DMS114 treated with DMSO at 0.1 percent for 48 hours (cell line): ENCODE data around the gene PPIL4.

Source experiments
- DNase-seq: peaks from one replicate; lab custom pipeline; 2025; ENCODE audit not compliant: unreplicated experiment; lab: John Stamatoyannopoulos, UW

Gene PPIL4

GRCh38 chr6:149484733-149485700, 60.8 kb downstream of the PPIL4 start, which contains the start of gene ZC3H12D:
ZC3H12D (minus strand) TSS chr6:149485014; CDS start chr6:149474543, 10,471 bp downstream.
- no peak for DNase-seq

DNA sequence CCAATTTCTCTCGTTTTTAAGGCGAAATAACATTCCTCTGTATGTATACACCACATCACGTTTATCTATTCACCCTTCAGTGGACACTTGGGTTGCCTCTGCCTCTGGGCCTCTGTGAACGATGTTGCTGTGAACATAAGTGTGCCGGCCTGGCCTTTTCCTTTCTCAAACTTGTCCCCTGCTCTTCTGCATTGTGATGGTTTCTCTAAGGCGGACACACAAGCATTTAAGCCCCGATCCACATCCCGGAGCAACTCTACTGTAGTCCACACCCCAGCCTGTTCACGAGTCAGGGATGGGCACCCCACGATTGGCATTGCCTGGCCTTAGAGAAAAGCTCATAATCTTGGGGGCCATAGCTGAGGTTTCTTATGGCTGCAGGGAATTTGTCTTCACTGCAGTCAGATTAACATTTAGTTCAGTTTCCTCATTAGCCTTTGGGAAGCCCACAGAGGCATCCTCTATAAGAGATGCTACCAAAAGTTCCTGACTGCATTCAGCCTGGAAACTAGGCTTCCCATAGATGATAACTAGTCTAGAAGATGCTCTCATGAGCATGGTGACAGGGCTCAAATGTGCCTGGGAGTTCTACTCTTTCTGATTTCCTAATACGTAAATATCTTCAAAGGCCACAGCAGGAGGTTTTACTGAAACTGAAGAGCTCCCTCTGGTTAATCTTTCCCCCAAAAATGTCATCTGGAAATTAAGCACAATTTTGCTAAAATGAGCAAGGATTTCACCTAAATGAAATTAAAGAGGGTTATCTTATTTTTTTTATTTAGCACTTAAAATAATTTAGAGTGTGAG, 61.8 kb downstream of the PPIL4 start:
- no peak for DNase-seq

DNA sequence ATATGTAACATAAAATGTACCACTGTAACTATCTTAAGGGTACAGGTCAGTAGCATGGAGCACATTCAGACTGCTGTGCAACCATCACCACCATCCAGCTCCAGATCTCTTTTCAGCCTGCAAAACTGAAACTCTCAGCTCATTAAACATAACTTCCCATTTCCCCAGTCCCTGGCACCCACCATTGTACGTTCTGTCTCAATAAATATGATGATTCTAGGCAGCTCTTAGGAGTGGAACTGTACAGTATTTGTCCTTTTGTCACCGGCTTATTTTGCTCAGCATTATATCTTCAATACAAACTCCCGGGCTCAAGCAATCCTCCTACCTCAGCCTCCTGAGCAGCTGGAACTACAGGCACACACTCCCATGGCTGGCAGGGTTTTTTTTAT, 62.5 kb downstream of the PPIL4 start:
- DNase-seq: no peak

DNA sequence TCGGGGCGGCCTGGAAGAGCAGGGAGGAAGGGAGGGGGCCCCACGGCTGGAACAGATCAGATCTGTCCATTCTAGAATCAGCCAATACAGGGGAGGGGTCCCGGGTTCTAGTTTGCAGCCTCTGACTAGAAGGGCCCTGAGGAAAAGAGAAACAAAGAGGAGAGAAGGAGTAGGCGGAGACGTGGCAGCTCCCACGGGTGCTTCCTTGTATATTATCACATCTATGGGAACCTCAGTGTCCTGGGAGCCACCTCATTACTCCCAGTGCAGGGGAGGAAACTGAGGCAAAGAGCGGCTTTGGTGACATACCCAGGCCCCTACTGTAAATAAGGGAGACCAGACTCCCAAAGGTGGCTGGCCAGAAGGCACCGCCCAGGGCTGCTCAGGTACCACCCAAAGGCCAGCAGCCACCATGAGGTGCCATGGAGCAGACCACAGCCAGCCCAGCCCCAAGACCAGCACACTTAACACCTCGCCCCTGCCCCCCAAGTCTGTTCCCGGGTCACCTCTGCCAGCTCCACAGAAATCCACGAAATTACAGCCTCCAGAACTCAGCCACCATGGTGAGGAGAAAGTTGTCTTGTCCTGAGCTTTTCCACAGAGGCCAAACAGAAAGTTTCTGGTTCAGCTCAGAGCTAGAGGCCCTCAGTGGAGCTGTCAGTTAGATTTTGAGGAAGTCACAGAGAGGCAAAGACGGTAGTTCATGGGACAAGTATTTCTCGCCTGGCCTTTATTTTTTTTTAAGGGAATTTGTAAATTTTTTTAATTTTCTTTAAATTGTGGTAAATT, 63.1 kb downstream of the PPIL4 start:
- DNase-seq: no peak

- DNase-seq: no peak
Measured at GRCh38 chr6:149480502-149481280, 65.2 kb downstream of the PPIL4 start.

GRCh38 chr6:149478631-149479314, 67.1 kb downstream of the PPIL4 start:
- no peak for DNase-seq

- no peak for DNase-seq
Measured at GRCh38 chr6:149477544-149477943, 68.3 kb downstream of the PPIL4 start.

DNA sequence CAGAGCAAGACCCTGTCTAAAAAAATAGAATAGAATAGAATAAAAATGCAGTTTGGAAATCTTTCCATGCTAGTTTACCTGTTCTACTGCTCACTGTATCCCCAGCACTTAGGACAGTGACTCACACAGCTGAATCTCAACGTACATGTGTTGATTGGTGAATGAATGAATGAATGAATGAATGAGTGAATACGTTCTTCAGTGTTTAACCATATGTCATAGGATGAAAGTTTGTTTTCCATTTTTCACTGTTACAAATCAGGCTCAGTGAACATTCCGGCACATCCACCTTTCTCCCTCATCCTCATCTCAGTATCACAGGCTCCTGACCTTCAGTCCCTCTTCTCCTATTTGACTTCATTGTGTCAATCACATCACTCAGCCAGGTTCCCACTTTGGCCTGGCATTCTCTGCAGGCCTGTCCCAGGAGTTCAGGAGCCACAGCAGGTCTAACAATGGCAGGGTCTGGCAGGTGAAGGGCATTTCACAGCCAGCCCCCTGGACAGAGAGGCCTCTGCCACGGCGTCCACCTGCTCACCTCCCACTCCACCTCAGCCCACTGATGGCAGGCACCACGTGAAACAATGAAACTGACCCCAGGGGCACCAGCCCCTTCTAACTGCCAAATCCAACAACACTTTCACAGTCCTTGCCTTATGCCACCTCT, 68.9 kb downstream of the PPIL4 start:
- DNase-seq: no peak

GRCh38 chr6:149474108-149474935, 71.5 kb downstream of the PPIL4 start:
- no peak for DNase-seq

DNA sequence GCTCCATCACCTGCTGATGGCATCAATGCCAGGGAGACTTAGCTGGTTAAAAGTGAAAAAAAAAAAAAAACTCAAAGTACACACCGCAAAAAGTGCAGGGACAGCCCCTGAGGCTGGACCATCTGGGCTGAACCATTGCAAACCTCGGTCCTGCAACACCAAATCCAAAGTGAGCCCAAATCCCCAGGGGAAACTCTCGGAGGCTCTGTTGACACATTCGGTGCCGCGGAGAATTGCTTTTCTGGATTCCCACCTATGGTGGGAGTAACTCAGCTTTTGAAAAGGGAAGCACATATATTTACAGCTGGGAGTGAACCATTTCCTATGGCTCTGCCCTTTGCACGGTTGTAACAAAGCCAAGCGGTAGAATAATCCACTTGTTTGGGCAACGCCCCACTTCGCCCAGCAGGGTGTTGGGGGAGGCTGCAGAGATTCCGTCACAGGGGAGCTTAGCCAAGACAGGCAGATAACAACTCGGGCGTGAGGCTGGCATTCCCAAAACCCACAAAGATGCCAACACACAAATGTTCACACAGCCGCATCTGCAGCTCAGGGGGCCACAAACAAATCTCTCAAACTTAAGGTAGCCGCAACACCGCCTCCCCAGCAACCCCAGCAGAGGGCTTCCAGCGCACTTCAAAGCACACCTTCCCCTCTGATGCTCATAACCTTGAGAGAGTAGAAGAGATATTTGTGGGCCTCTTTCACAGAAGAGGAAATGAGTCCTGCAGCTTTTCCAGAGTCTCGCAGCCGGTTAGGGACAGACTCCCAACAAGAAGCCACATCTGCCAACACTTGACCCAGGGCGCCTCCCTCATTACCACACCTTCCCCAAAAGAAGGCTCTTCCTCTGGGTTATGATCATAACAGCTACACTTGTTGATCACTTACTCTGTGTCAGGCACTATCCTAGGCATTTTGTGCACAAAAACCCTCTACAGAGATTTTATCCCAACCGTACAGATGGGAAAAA, 72.5 kb downstream of the PPIL4 start:
- DNase-seq: no peak

GRCh38 chr6:149472241-149472640, 73.6 kb downstream of the PPIL4 start:
- no peak for DNase-seq

DNA sequence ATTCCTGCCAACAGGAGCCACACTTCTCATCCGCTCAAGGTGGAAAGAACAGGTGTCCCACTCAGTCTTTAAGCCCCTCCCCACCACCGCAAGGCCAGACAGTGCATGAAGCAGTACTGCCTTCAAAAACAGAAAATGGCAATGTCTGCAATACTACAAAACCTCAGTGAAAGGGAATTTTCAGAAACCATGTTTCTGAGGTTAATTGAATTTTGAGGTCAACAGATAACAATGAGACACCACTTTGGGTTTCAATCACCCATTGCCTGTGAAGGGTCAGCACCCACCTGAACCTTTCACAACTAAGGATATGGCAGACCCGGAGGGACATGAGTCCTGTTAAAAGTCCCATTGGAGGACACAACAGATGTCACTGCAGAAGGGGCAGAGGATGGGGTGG, 74.0 kb downstream of the PPIL4 start:
- DNase-seq: no peak

- DNase-seq: no peak
Measured at GRCh38 chr6:149470948-149471347, 74.9 kb downstream of the PPIL4 start.

- no peak for DNase-seq
Measured at GRCh38 chr6:149468179-149468578, 77.7 kb downstream of the PPIL4 start.

DNA sequence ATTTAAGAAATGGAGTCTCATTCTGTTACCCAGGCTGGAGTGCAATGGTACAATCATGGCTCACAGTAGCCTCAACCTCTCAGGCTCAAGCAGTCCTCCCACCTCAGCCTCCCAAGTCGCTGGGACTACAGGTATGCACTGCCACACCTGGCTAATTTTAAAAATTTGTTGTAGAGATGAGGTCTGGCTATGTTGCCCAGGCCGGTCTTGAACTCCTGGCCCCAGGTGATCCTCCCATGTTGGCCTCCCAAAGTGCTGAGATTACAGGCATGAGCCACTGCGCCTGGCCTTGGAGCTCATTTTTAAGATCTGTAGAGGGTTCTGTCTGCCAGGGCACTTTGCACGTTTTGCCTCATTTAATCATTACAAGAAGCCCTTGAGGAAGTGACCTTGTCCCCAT, 78.6 kb downstream of the PPIL4 start:
- no peak for DNase-seq

DNA sequence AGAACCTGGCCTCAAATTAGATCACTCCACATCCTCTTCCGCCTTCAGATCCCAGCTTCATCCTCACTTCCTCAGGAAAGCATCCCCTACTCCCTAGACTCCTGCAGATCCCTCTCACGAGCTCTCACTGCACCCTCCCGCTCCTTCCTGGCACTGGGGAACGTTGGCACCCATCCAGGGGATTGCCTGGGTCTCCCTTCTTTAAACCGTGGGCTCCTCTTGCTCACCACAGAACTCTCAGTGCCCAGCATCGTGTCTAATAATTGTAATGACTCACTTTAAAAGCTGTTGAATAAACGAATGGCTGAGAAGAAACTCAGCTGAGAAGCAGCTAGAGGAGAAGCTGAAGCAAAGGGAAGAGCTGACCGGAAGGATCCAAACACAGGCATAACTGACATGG, 81.4 kb downstream of the PPIL4 start:
- no peak for DNase-seq

DNA sequence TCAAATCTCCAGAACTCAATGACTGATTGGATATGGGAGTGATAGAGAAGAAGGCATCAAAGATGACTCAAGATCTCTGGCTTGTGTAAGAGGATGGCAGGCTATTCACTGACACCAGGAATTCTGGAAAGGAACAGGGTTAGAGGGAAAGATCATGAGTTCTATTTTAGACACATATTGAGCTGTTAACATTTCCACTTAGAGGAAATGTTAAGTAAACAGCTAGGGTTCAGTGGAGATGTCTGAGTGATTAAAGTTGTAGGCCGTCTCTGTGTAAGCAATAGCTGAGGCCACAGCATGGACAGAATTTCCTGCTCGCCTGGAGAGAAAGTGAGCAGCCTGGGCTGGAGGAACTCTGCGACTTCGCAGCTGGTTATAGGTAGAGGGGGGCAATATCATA, 82.1 kb downstream of the PPIL4 start:
- no peak for DNase-seq
